IMR-90 (cell line): ENCODE results near the gene PAK5. TPM values are rescaled to one million over a fixed set of nuclear protein-coding genes. Genes with fewer than 3 reads are reported as not detected.

ENCODE experiments used
- ATAC-seq: fragments of 200-7000 bp; cut with Tn5 transposase; 2 replicates; pipeline ENCODE4 v1.9.1; 2020; ENCODE audit warnings: low read depth, mild to moderate bottlenecking, moderate library complexity
- BruUV-seq: library from RNA; stranded (reverse); fragments of 400-500 nt; replicated peaks from 2 replicates; lab custom pipeline; 2021; lab: Mats Ljungman, UMichigan
- CTCF ChIA-PET: fragments of 300-600 bp; formaldehyde crosslinking; extraction: SDS; loops from one replicate; lab custom pipeline; 2021; ENCODE audit warnings: antibody characterized with exemption; lab: Yijun Ruan, JAX
- POLR2A ChIA-PET: fragments of 300-600 bp; sonication (Branson Sonifier 250); formaldehyde crosslinking; loops from one replicate; lab custom pipeline; 2022; ENCODE audit warnings: antibody characterized with exemption; ENCODE audit not compliant: unreplicated experiment; lab: Charles Lee
- DNase-seq: peaks from one replicate; pipeline ENCODE4 v3.0.0; 2013
- H2AFZ ChIP-seq: replicated peaks from 2 replicates; pipeline ENCODE3; 2013; ENCODE audit warnings: low read length, mild to moderate bottlenecking; ENCODE audit not compliant: poor library complexity
- H2AK5ac ChIP-seq: 2 replicates; pipeline ENCODE4 v1.6.1; 2013; ENCODE audit warnings: low read depth, low read length, inconsistent platforms
- H2AK9ac ChIP-seq: replicated peaks from 2 replicates; pipeline ENCODE3; 2013; ENCODE audit warnings: mild to moderate bottlenecking, low read depth, low read length, moderate library complexity; ENCODE audit not compliant: poor library complexity
- H2BK120ac ChIP-seq: 2 replicates; pipeline ENCODE4 v1.6.1; 2013; ENCODE audit warnings: low read depth, low read length, inconsistent platforms
- H2BK15ac ChIP-seq: 3 replicates; pipeline ENCODE4 v1.6.1; 2013; ENCODE audit warnings: low read depth, low read length, inconsistent platforms
- H2BK20ac ChIP-seq: 2 replicates; pipeline ENCODE4 v1.6.1; 2013; ENCODE audit warnings: low read depth, mild to moderate bottlenecking, inconsistent platforms, low read length, moderate library complexity
- H2BK5ac ChIP-seq: 2 replicates; pipeline ENCODE4 v1.6.1; 2013; ENCODE audit warnings: mild to moderate bottlenecking, low read depth, low read length, inconsistent platforms; ENCODE audit not compliant: poor library complexity, severe bottlenecking
- H3K14ac ChIP-seq: replicated peaks from 2 replicates; pipeline ENCODE4 v1.6.1; 2013; ENCODE audit warnings: low read depth, low read length, inconsistent platforms
- H3K18ac ChIP-seq: 2 replicates; pipeline ENCODE4 v1.6.1; 2013; ENCODE audit warnings: low read depth, low read length, control low read depth
- H3K23ac ChIP-seq: 2 replicates; pipeline ENCODE4 v1.6.1; 2013; ENCODE audit warnings: low read depth, low read length, inconsistent platforms
- H3K27ac ChIP-seq: 2 replicates; pipeline ENCODE4 v1.5.1; 2013; ENCODE audit warnings: mild to moderate bottlenecking, control low read depth, low read length; ENCODE audit not compliant: insufficient read depth
- H3K27me3 ChIP-seq: 2 replicates; pipeline ENCODE4 v1.6.1; 2013; ENCODE audit warnings: low read length; ENCODE audit not compliant: control insufficient read depth, insufficient read depth
- H3K36me3 ChIP-seq: 2 replicates; pipeline ENCODE4 v1.6.1; 2013; ENCODE audit warnings: low read length, mixed read lengths; ENCODE audit not compliant: control insufficient read depth, insufficient read depth
- H3K4ac ChIP-seq: 2 replicates; pipeline ENCODE4 v1.6.1; 2013; ENCODE audit warnings: low read depth, low read length, inconsistent platforms
- H3K4me1 ChIP-seq: 2 replicates; pipeline ENCODE4 v1.6.1; 2013; ENCODE audit warnings: low read length, mixed read lengths; ENCODE audit not compliant: control insufficient read depth, insufficient read depth
- H3K4me2 ChIP-seq: 2 replicates; pipeline ENCODE4 v1.6.1; 2013; ENCODE audit warnings: low read depth, mild to moderate bottlenecking, control low read depth, low read length, moderate library complexity
- H3K4me3 ChIP-seq: 2 replicates; pipeline ENCODE4 v1.5.1; 2013; ENCODE audit warnings: low read depth, mild to moderate bottlenecking, control low read depth, low read length, moderate library complexity; ENCODE audit not compliant: insufficient read depth
- H3K56ac ChIP-seq: 2 replicates; pipeline ENCODE4 v1.6.1; 2013; ENCODE audit warnings: low read length, inconsistent platforms; ENCODE audit not compliant: insufficient read depth; ENCODE audit errors: extremely low read depth
- H3K79me1 ChIP-seq, 2 experiments: 2 replicates each; pipeline ENCODE4 v1.6.1; 2013; ENCODE audit warnings: low read length in 2 of 2, inconsistent platforms in 1 of 2, low read depth in 1 of 2
- H3K9ac ChIP-seq: 2 replicates; pipeline ENCODE4 v1.6.1; 2013; ENCODE audit warnings: low read depth, low read length, control low read depth
- H3K9me1 ChIP-seq: 2 replicates; pipeline ENCODE4 v1.6.1; 2013; ENCODE audit warnings: low read length, inconsistent platforms; ENCODE audit not compliant: insufficient read depth
- H3K9me3 ChIP-seq: 2 replicates; pipeline ENCODE4 v1.6.1; 2013; ENCODE audit warnings: low read length; ENCODE audit not compliant: control insufficient read depth, insufficient read depth
- H4K20me1 ChIP-seq: 2 replicates; pipeline ENCODE4 v1.6.1; 2013; ENCODE audit warnings: low read length, inconsistent platforms; ENCODE audit not compliant: insufficient read depth
- H4K5ac ChIP-seq: 2 replicates; pipeline ENCODE4 v1.6.1; 2013; ENCODE audit warnings: mild to moderate bottlenecking, low read depth, low read length, control low read depth
- H4K8ac ChIP-seq, 2 experiments: 2 replicates each; pipeline ENCODE4 v1.6.1; 2013; ENCODE audit warnings: low read depth in 2 of 2, low read length in 2 of 2, control low read depth in 1 of 2, inconsistent platforms in 1 of 2
- H4K91ac ChIP-seq: 2 replicates; pipeline ENCODE4 v1.6.1; 2013; ENCODE audit warnings: low read depth, low read length, inconsistent platforms; ENCODE audit not compliant: insufficient read depth
- BHLHE40 ChIP-seq: fragments of 150-350 bp; IDR thresholded peaks from 2 replicates; pipeline ENCODE4 v1.6.1; 2016; ENCODE audit warnings: mild to moderate bottlenecking, low read depth, low read length
- CHD1 ChIP-seq: IDR thresholded peaks from 2 replicates; pipeline ENCODE4 v1.6.1; 2012; ENCODE audit warnings: low read depth, low read length, improper control_type of control experiment
- CTCF ChIP-seq: conservative IDR thresholded peaks from 2 replicates; pipeline ENCODE4 v1.5.1; 2012; ENCODE audit warnings: mild to moderate bottlenecking, low read depth, low read length, improper control_type of control experiment
- FOS ChIP-seq: fragments of 150-350 bp; IDR thresholded peaks from 2 replicates; pipeline ENCODE4 v1.6.1; 2016; ENCODE audit warnings: low read depth, low read length
- MAZ ChIP-seq: IDR thresholded peaks from 2 replicates; pipeline ENCODE4 v1.6.1; 2012; ENCODE audit warnings: low read depth, mild to moderate bottlenecking, low read length, improper control_type of control experiment, moderate library complexity, borderline replicate concordance
- MXI1 ChIP-seq: IDR thresholded peaks from 2 replicates; pipeline ENCODE4 v1.6.1; 2012; ENCODE audit warnings: low read depth, mild to moderate bottlenecking, low read length, moderate library complexity, borderline replicate concordance
- POLR2A ChIP-seq: IDR thresholded peaks from 2 replicates; pipeline ENCODE4 v1.6.1; 2012; ENCODE audit warnings: mild to moderate bottlenecking, low read depth, low read length
- WGBS, 2 experiments: methylation state at CpG; one replicate each; pipeline versions ENCODE4 v1.1.5 to v1.1.7; 2013; ENCODE audit warnings: missing lambda C conversion rate in 2 of 2; ENCODE audit not compliant: insufficient read length in 1 of 2; ENCODE audit errors: extremely low coverage in 2 of 2; 5-methylcytosine and 5-hydroxymethylcytosine counted together
- dilution Hi-C: fragments of 300-500 bp; cut with HindIII; formaldehyde crosslinking; loops from one replicate; pipeline ENCODE4 v1.14.3; 2018; ENCODE audit warnings: low sequenced_read_pairs; ENCODE audit not compliant: unreplicated experiment
- in situ Hi-C: fragments of 300-500 bp; cut with MboI; formaldehyde crosslinking; loops from 3 replicates; pipeline ENCODE4 v1.14.3; 2019; ENCODE audit warnings: low sequenced_read_pairs, inconsistent platforms, mixed read lengths
- intact Hi-C: fragments of 100-400 bp; cut with micrococcal nuclease; formaldehyde crosslinking; loops from 2 replicates; pipeline ENCODE4 v1.10.0; 2022
- polyA plus RNA-seq, 3 experiments: library from polyadenylated mRNA; depleted of rRNA; stranded (reverse); fragments of >200 nt; gene quantifications; 2 replicates each; pipeline ENCODE4 v1.2.3, GENCODE V29; 2012; ENCODE audit warnings: low replicate concordance in 1 of 3
- total RNA-seq: library from RNA; depleted of rRNA; stranded (reverse); fragments of >200 nt; gene quantifications from 2 replicates; pipeline ENCODE4 v1.2.3, GENCODE V29; 2012

The PAK5 gene
- total and polyA plus RNA-seq, 2 of the 4 experiments (the other 2 are of a cell fraction), result not detected

- Histone ChIP-seq H3K14ac (no peak overlapping the region), H3K79me1 (no peaks in the 10 kb centered on the region), H4K20me1 (no peaks in the 10 kb centered on the region), H3K4me3 (no peak overlapping the region), H4K8ac (no peak overlapping the region), H3K56ac (no peak overlapping the region), H3K4me1 (no peaks in the 10 kb centered on the region), H3K9me3 (no peaks in the 10 kb centered on the region), H2AK5ac (no peak overlapping the region), H4K91ac (no peak overlapping the region), H3K4ac (no peak overlapping the region), H3K9me1 (no peaks in the 10 kb centered on the region), H2BK20ac (no peak overlapping the region), H2BK120ac (no peak overlapping the region), H3K4me2 (no peak overlapping the region), H3K27me3 (no peaks in the 10 kb centered on the region), H2BK15ac (no peak overlapping the region), H4K5ac (no peak overlapping the region), H3K27ac (no peak overlapping the region), H3K18ac (no peak overlapping the region), H2AFZ (no peak overlapping the region), H3K23ac (no peak overlapping the region), H2BK5ac (no peak overlapping the region), H3K9ac (no peak overlapping the region), H2AK9ac (no peak overlapping the region), H3K36me3 (no peaks in the 10 kb centered on the region)
- no peak for DNase-seq
- ChIA-PET POLR2A (no interaction called here), CTCF (interaction anchor here (1.2 kb wide), 1 partner anchor 22 kb away, joined by 3 read pairs; no protein-coding TSS in a partner anchor)
- in situ Hi-C loops (no loop called here), dilution Hi-C loops (no loop called here), intact Hi-C loops (no loop called here)
- no peak for TF ChIP-seq POLR2A
- no peak for TF ChIP-seq CHD1
- TF ChIP-seq FOS, result no peak
- no peak for TF ChIP-seq BHLHE40
- no peak for TF ChIP-seq MXI1
- no peak for TF ChIP-seq MAZ
- TF ChIP-seq CTCF, result no peak
- BruUV-seq, result no TSS peak
- no peak for ATAC-seq
- WGBS, 2 experiments, result no CpG with 5 or more reads among the region's 3 CpGs
Observed at GRCh38 chr20:9807136-9807535, 31.7 kb downstream of the PAK5 start.
